Measurements from ENCODE around the gene VAMP5. TPM values are rescaled to one million over a fixed set of nuclear protein-coding genes. Genes with fewer than 3 reads are reported as not detected.

The VAMP5 gene
- total and polyA plus RNA-seq, 2 donors (not counting 3 experiments of a cell fraction or from before 2014, with no cell fraction given) = 186 to 624 TPM

DNA sequence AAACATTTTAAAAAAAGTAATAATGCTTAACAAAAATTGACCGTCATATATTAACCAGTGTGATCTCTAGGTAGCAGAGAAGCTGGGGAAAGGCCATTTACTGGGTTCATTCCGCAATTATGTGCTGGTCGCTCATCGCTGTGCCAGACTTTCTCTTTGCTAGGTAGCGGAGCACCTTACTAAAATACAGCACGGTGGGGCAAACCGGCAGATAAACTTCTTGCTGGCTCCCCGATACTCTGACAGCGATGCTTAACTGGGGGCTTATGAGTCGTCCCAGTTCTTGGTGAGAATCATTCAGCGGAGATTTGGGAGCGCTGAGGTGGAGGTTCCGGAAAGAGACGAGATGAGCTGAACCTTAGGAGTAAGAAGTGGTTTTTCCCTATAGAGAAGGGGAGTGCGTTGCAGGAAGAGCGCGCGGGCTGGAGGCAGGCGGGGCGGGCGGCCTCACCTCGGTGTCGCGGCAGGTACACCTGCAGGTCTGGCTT lies 27.0 kb downstream of the VAMP5 start:
- Histone ChIP-seq H2AFZ (ENCODE audit: low read depth, low read length) (peak overlapping the region; percentile 92), H3K4me1 (ENCODE audit: control insufficient read depth, extremely low read depth, insufficient read depth, low read length) (peaks cover 17% of the 10 kb centered on the region), H3K36me3 (ENCODE audit: control insufficient read depth in 2 of 2, extremely low read depth in 1 of 2, insufficient read depth in 2 of 2, low read length in 2 of 2) (peaks cover 0 to 7% of the 10 kb centered on the region in 2 experiments), H4K20me1 (replicated peaks; ENCODE audit: control insufficient read depth, extremely low read depth, insufficient read depth, low read length) (no peaks in the 10 kb centered on the region), H3K4me3 (replicated peaks in 1 of 3; ENCODE audit: insufficient read depth in 1 of 3, low read depth in 1 of 3, low read length in 3 of 3) (peak overlapping the region; percentile 77 to 98 (median 91)), H3K27me3 (ENCODE audit: control insufficient read depth in 2 of 2, insufficient read depth in 2 of 2, low read length in 2 of 2) (no peaks in the 10 kb centered on the region), H3K27ac (ENCODE audit: insufficient read depth, low read depth, low read length) (peak overlapping the region; percentile 61), H3K9me1 (replicated peaks; ENCODE audit: control insufficient read depth, extremely low read depth, insufficient read depth, low read length) (no peaks in the 10 kb centered on the region), H3K9ac (replicated peaks; ENCODE audit: extremely low read depth, insufficient read depth, low read length) (peak overlapping the region; percentile 76), H3K4me2 (ENCODE audit: insufficient read depth, low read length) (peak overlapping the region; percentile 87), H3K9me3 (replicated peaks; ENCODE audit: control insufficient read depth, insufficient read depth, low read length) (no peaks in the 10 kb centered on the region), H3K79me2 (ENCODE audit: control insufficient read depth, insufficient read depth, low read length) (peaks cover 13% of the 10 kb centered on the region)
- TF ChIP-seq JUN (IDR thresholded peaks at IDR 0.05; ENCODE audit: borderline replicate concordance, insufficient read depth, insufficient read length, low read depth) (no peak), MYC (IDR thresholded peaks at IDR 0.05; ENCODE audit: low read depth, low read length) (no peak), POLR2AphosphoS5 (IDR thresholded peaks at IDR 0.05; ENCODE audit: insufficient read depth, low read depth, low read length) (no peak), FOS (IDR thresholded peaks at IDR 0.05; ENCODE audit: borderline replicate concordance, insufficient read depth, low read length) (no peak), GATA2 (IDR thresholded peaks at IDR 0.05; ENCODE audit: insufficient read depth, insufficient read length, low read depth, low read length) (no peak), POLR2A (IDR thresholded peaks at IDR 0.05; ENCODE audit: low read depth, low read length) (no peak), EZH2 (IDR thresholded peaks at IDR 0.05; ENCODE audit: borderline replicate concordance, low read depth, low read length, severe bottlenecking) (no peak)
- TF ChIP-seq, protein P1, sequence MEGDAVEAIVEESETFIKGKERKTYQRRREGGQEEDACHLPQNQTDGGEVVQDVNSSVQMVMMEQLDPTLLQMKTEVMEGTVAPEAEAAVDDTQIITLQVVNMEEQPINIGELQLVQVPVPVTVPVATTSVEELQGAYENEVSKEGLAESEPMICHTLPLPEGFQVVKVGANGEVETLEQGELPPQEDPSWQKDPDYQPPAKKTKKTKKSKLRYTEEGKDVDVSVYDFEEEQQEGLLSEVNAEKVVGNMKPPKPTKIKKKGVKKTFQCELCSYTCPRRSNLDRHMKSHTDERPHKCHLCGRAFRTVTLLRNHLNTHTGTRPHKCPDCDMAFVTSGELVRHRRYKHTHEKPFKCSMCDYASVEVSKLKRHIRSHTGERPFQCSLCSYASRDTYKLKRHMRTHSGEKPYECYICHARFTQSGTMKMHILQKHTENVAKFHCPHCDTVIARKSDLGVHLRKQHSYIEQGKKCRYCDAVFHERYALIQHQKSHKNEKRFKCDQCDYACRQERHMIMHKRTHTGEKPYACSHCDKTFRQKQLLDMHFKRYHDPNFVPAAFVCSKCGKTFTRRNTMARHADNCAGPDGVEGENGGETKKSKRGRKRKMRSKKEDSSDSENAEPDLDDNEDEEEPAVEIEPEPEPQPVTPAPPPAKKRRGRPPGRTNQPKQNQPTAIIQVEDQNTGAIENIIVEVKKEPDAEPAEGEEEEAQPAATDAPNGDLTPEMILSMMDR (IDR thresholded peaks at IDR 0.05; ENCODE audit: extremely low read depth in 1 of 2, insufficient read depth in 1 of 2, low read depth in 1 of 2, low read length in 2 of 2) = no peak
- TF ChIP-seq, protein P2, sequence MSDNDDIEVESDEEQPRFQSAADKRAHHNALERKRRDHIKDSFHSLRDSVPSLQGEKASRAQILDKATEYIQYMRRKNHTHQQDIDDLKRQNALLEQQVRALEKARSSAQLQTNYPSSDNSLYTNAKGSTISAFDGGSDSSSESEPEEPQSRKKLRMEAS (IDR thresholded peaks at IDR 0.05; ENCODE audit: insufficient read depth, insufficient read length) = no peak
- ChIA-PET POLR2A (interaction anchor here (0.6 to 1.4 kb wide), 8 partner anchors 9 to 284 kb away, joined by 3 to 7 read pairs (median 4); partner anchors contain the start of genes GGCX and TMEM150A), CTCF (interaction anchor here (1.0 to 1.3 kb wide), 6 partner anchors 8 to 192 kb away, joined by 3 to 5 read pairs (median 4); partner anchors contain the start of genes RNF181, SH2D6 and TMEM150A)
- dilution Hi-C loops (cut with MboI; ENCODE audit: extremely low pct_ligation_motif_present, low sequenced_read_pairs) (no loop called here), intact Hi-C loops (cut with micrococcal nuclease) (no loop called here)
- DNase-seq (ENCODE audit: low read depth, low spot score) = peak; percentile 31
- FAIRE-seq = peak; percentile 81
- BruUV-seq (replicated peaks) = TSS peak; percentile 26
